ENCODE data around the gene SELENOO. TPM values are rescaled to one million over a fixed set of nuclear protein-coding genes. Genes with fewer than 3 reads are reported as not detected.

The SELENOO gene
- total RNA-seq, 2 experiments from 2014 or later: 26.0 to 26.1 TPM

- POLR2A ChIA-PET: no interaction called here
- intact Hi-C loops (cut with DNase I, micrococcal nuclease): no loop called here
- peaks cover 0 to 5% of the 10 kb centered on the region in 2 experiments for H3K9me3 ChIP-seq (ENCODE audit: control insufficient read depth in 1 of 2, insufficient read depth in 1 of 2, low read length in 2 of 2)
- H3K36me3 ChIP-seq (ENCODE audit: insufficient read depth, low read length): no peaks in the 10 kb centered on the region
- no peak for TF ChIP-seq CTCF (IDR thresholded peaks at IDR 0.05)
- H3K27ac Mint-ChIP-seq: no peak overlapping the region
- H3K27me3 Mint-ChIP-seq: peaks cover 24% of the 10 kb centered on the region
- ATAC-seq (ENCODE audit: poor library complexity) (no peak), DNase-seq (no peak)
- no peak overlapping the region for H3K4me3 Mint-ChIP-seq
- peaks cover 0 to 6% of the 10 kb centered on the region in 2 experiments for H3K27me3 ChIP-seq (ENCODE audit: control insufficient read depth in 1 of 2, insufficient read depth in 2 of 2, low read length in 2 of 2)
- no peaks in the 10 kb centered on the region for H3K9me3 Mint-ChIP-seq
- no peak overlapping the region for H3K4me3 ChIP-seq (ENCODE audit: low read length)
- H3K4me1 ChIP-seq (ENCODE audit: insufficient read depth, low read length): no peaks in the 10 kb centered on the region
- no peaks in the 10 kb centered on the region for H3K4me1 Mint-ChIP-seq (ENCODE audit: low read depth)
- H3K27ac ChIP-seq (ENCODE audit: low read depth in 1 of 2, low read length in 2 of 2): no peak overlapping the region
- CTCF ChIA-PET: no interaction called here
- H3K36me3 Mint-ChIP-seq (ENCODE audit: low read depth): no peaks in the 10 kb centered on the region
These were observed 39.9 kb upstream of the SELENOO start for GRCh38 chr22:50160947-50161346.

GRCh38 chr22:50161508-50162390, 39.1 kb upstream of the SELENOO start:
- no peak overlapping the region for H3K4me3 Mint-ChIP-seq
- H3K9me3 Mint-ChIP-seq: no peaks in the 10 kb centered on the region
- TF ChIP-seq CTCF (IDR thresholded peaks at IDR 0.05): no peak
- POLR2A ChIA-PET: no interaction called here
- no peaks in the 10 kb centered on the region for H3K36me3 Mint-ChIP-seq (ENCODE audit: low read depth)
- H3K4me1 Mint-ChIP-seq (ENCODE audit: low read depth): no peaks in the 10 kb centered on the region
- peak in 1 of 14 experiments; percentile 6 for DNase-seq
- H3K9me3 ChIP-seq (ENCODE audit: control insufficient read depth in 1 of 2, insufficient read depth in 1 of 2, low read length in 2 of 2): peaks cover 0 to 11% of the 10 kb centered on the region in 2 experiments
- intact Hi-C loops (cut with DNase I, micrococcal nuclease): no loop called here
- CTCF ChIA-PET: no interaction called here
- H3K27me3 Mint-ChIP-seq: peaks cover 24% of the 10 kb centered on the region
- H3K4me1 ChIP-seq (ENCODE audit: insufficient read depth, low read length): no peaks in the 10 kb centered on the region
- H3K36me3 ChIP-seq (ENCODE audit: insufficient read depth, low read length): no peaks in the 10 kb centered on the region
- H3K27me3 ChIP-seq (ENCODE audit: control insufficient read depth in 1 of 2, insufficient read depth in 2 of 2, low read length in 2 of 2): peaks cover 0 to 6% of the 10 kb centered on the region in 2 experiments
- H3K27ac ChIP-seq (ENCODE audit: low read depth in 1 of 2, low read length in 2 of 2): no peak overlapping the region
- no peak overlapping the region for H3K27ac Mint-ChIP-seq
- H3K4me3 ChIP-seq (ENCODE audit: low read length): no peak overlapping the region
- ATAC-seq (ENCODE audit: poor library complexity): no peak

GRCh38 chr22:50162391-50162956, 38.3 kb upstream of the SELENOO start:
- no peak overlapping the region for H3K27ac ChIP-seq (ENCODE audit: low read depth in 1 of 2, low read length in 2 of 2)
- Mint-ChIP-seq H3K27ac (no peak overlapping the region), H3K4me3 (no peak overlapping the region), H3K27me3 (peaks cover 25% of the 10 kb centered on the region), H3K9me3 (no peaks in the 10 kb centered on the region), H3K4me1 (ENCODE audit: low read depth) (no peaks in the 10 kb centered on the region), H3K36me3 (ENCODE audit: low read depth) (no peaks in the 10 kb centered on the region)
- ATAC-seq (ENCODE audit: poor library complexity) (no peak), DNase-seq (no peak)
- H3K36me3 ChIP-seq (ENCODE audit: insufficient read depth, low read length): no peaks in the 10 kb centered on the region
- ChIA-PET POLR2A (no interaction called here), CTCF (no interaction called here)
- H3K27me3 ChIP-seq (ENCODE audit: control insufficient read depth in 1 of 2, insufficient read depth in 2 of 2, low read length in 2 of 2): peaks cover 0 to 6% of the 10 kb centered on the region in 2 experiments
- H3K9me3 ChIP-seq (ENCODE audit: control insufficient read depth in 1 of 2, insufficient read depth in 1 of 2, low read length in 2 of 2): peaks cover 0 to 11% of the 10 kb centered on the region in 2 experiments
- TF ChIP-seq CTCF (IDR thresholded peaks at IDR 0.05): no peak
- intact Hi-C loops (cut with DNase I, micrococcal nuclease): no loop called here
- H3K4me1 ChIP-seq (ENCODE audit: insufficient read depth, low read length): no peaks in the 10 kb centered on the region
- H3K4me3 ChIP-seq (ENCODE audit: low read length): no peak overlapping the region
